ENCODE results near the gene EYS. TPM values are rescaled to one million over a fixed set of nuclear protein-coding genes. Genes with fewer than 3 reads are reported as not detected.

Gene EYS
- total and polyA plus RNA-seq, 9 of the 15 experiments (the other 6 are each of a cell fraction or from before 2014, with no cell fraction given): 0.03 to 0.36 (median 0.10) TPM; not detected in 2

- BruUV-seq (replicated peaks): no TSS peak
- Histone ChIP-seq H3K9me3 (replicated peaks; ENCODE audit: control insufficient read depth, insufficient read depth, low read depth, low read length) (no peaks in the 10 kb centered on the region), H3K36me3 (ENCODE audit: control insufficient read depth, insufficient read depth, low read length) (no peaks in the 10 kb centered on the region), H3K4me3 (no peak overlapping the region), H3K79me2 (ENCODE audit: control insufficient read depth, insufficient read depth, low read length) (no peaks in the 10 kb centered on the region), H4K20me1 (replicated peaks; ENCODE audit: control insufficient read depth, insufficient read depth, low read length) (no peaks in the 10 kb centered on the region), H3K27me3 (ENCODE audit: control insufficient read depth in 2 of 2, insufficient read depth in 2 of 2, low read length in 2 of 2) (no peaks in the 10 kb centered on the region), H2AFZ (ENCODE audit: low read depth, low read length) (no peak overlapping the region), H3K4me1 (replicated peaks in 1 of 2; ENCODE audit: control insufficient read depth in 2 of 2, insufficient read depth in 2 of 2, low read length in 2 of 2) (no peaks in the 10 kb centered on the region), H3K4me2 (ENCODE audit: insufficient read depth, low read length) (no peak overlapping the region), H3K9ac (ENCODE audit: insufficient read depth in 1 of 2, low read depth in 2 of 2, low read length in 2 of 2) (no peak overlapping the region), H3K9me1 (ENCODE audit: control insufficient read depth, insufficient read depth, low read length) (no peaks in the 10 kb centered on the region), H3K27ac (ENCODE audit: extremely low read depth, low read depth, low read length) (no peak overlapping the region)
- ChIA-PET POLR2A (no interaction called here), CTCF (ENCODE audit: low intra/inter-chr PET ratio) (no interaction called here)
- DNase-seq (ENCODE audit: extremely low read depth in 1 of 4, low spot score in 3 of 4) (no peak), ATAC-seq (no peak), FAIRE-seq (no peak)
- intact Hi-C loops (cut with micrococcal nuclease) (no loop called here), in situ Hi-C loops (cut with MboI) (no loop called here)
- no peak for TF ChIP-seq PRPF4 (IDR thresholded peaks at IDR 0.05; ENCODE audit: insufficient read depth, low read depth, low read length, poor library complexity, severe bottlenecking)
- WGBS (ENCODE audit: insufficient coverage, low coverage, missing lambda C conversion rate): 0% methylated on average over 2 of the region's 2 CpGs
Observed at GRCh38 chr6:64146876-64147275, 1560.2 kb downstream of the EYS start.

- no peaks in the 10 kb centered on the region for H3K36me3 ChIP-seq (ENCODE audit: control insufficient read depth, insufficient read depth, low read length)
- no peaks in the 10 kb centered on the region for H4K20me1 ChIP-seq (replicated peaks; ENCODE audit: control insufficient read depth, insufficient read depth, low read length)
- ATAC-seq: no peak
- no TSS peak for BruUV-seq (replicated peaks)
- H3K4me2 ChIP-seq (ENCODE audit: insufficient read depth, low read length): no peak overlapping the region
- CTCF ChIA-PET (ENCODE audit: low intra/inter-chr PET ratio): no interaction called here
- no peaks in the 10 kb centered on the region for H3K9me3 ChIP-seq (replicated peaks; ENCODE audit: control insufficient read depth, insufficient read depth, low read depth, low read length)
- in situ Hi-C loops (cut with MboI) (no loop called here), intact Hi-C loops (cut with micrococcal nuclease) (no loop called here)
- H3K27me3 ChIP-seq (ENCODE audit: control insufficient read depth in 2 of 2, insufficient read depth in 2 of 2, low read length in 2 of 2): no peaks in the 10 kb centered on the region
- no peak overlapping the region for H3K4me3 ChIP-seq
- DNase-seq (ENCODE audit: extremely low read depth in 1 of 4, low spot score in 3 of 4): no peak
- 0% methylated on average over 1 of the region's 1 CpG for WGBS (ENCODE audit: insufficient coverage, low coverage, missing lambda C conversion rate)
- no peaks in the 10 kb centered on the region for H3K79me2 ChIP-seq (ENCODE audit: control insufficient read depth, insufficient read depth, low read length)
- POLR2A ChIA-PET: no interaction called here
- FAIRE-seq: no peak
- no peak overlapping the region for H3K9ac ChIP-seq (ENCODE audit: insufficient read depth in 1 of 2, low read depth in 2 of 2, low read length in 2 of 2)
- TF ChIP-seq MYBL2 (IDR thresholded peaks at IDR 0.05; ENCODE audit: low read depth) (no peak), MYBL2 (CRISPR knock-in tag; IDR thresholded peaks at IDR 0.05; ENCODE audit: borderline replicate concordance) (no peak)
- no peak overlapping the region for H3K27ac ChIP-seq (ENCODE audit: extremely low read depth, low read depth, low read length)
- no peaks in the 10 kb centered on the region for H3K4me1 ChIP-seq (replicated peaks in 1 of 2; ENCODE audit: control insufficient read depth in 2 of 2, insufficient read depth in 2 of 2, low read length in 2 of 2)
- H2AFZ ChIP-seq (ENCODE audit: low read depth, low read length): no peak overlapping the region
- no peaks in the 10 kb centered on the region for H3K9me1 ChIP-seq (ENCODE audit: control insufficient read depth, insufficient read depth, low read length)
Observed at GRCh38 chr6:64146094-64146493, 1560.9 kb downstream of the EYS start.
